Calu3 (cell line): Measurements from ENCODE around the gene KIAA1217. TPM values are rescaled to one million over a fixed set of nuclear protein-coding genes. Genes with fewer than 3 reads are reported as not detected.

Source experiments
- BruUV-seq: library from RNA; stranded (reverse); fragments of 400-500 nt; replicated peaks from 2 replicates; lab custom pipeline; 2021; lab: Mats Ljungman, UMichigan
- CTCF ChIA-PET: fragments of 300-600 bp; sonication (Branson Sonifier 250); formaldehyde crosslinking; loops from one replicate; lab custom pipeline; 2022; ENCODE audit warnings: antibody characterized with exemption; lab: Charles Lee
- DNase-seq: peaks from one replicate; pipeline ENCODE4 v3.0.0; 2022
- H3K27ac Mint-ChIP-seq: one replicate; pipeline ENCODE4 v1.8.0; 2022; ENCODE audit warnings: mixed read lengths; ENCODE audit not compliant: unreplicated experiment
- H3K27me3 Mint-ChIP-seq: one replicate; pipeline ENCODE4 v1.8.0; 2022; ENCODE audit warnings: mixed read lengths; ENCODE audit not compliant: unreplicated experiment
- H3K36me3 Mint-ChIP-seq: one replicate; pipeline ENCODE4 v1.8.0; 2022; ENCODE audit warnings: mild to moderate bottlenecking, moderate library complexity, mixed read lengths; ENCODE audit not compliant: insufficient read depth, unreplicated experiment
- H3K4me1 Mint-ChIP-seq: one replicate; pipeline ENCODE4 v1.8.0; 2022; ENCODE audit warnings: mild to moderate bottlenecking, low read depth, mixed read lengths; ENCODE audit not compliant: unreplicated experiment
- H3K4me3 Mint-ChIP-seq: one replicate; pipeline ENCODE4 v1.8.0; 2022; ENCODE audit warnings: mild to moderate bottlenecking, low read depth, moderate library complexity, mixed read lengths; ENCODE audit not compliant: unreplicated experiment
- H3K9me3 Mint-ChIP-seq: one replicate; pipeline ENCODE4 v1.8.0; 2022; ENCODE audit warnings: low read depth, mixed read lengths; ENCODE audit not compliant: unreplicated experiment
- CTCF ChIP-seq: fragments of 200-600 bp; IDR thresholded peaks from one replicate; pipeline ENCODE4 v1.8.0; 2022; ENCODE audit warnings: antibody characterized with exemption; ENCODE audit not compliant: unreplicated experiment
- intact Hi-C: fragments of 100-400 bp; cut with micrococcal nuclease; formaldehyde crosslinking; loops from one replicate; pipeline ENCODE4 v1.10.0; 2022; ENCODE audit not compliant: unreplicated experiment
- total RNA-seq: library from RNA; stranded (reverse); gene quantifications from 2 replicates; pipeline ENCODE4 v1.2.3, GENCODE V29; 2022

The KIAA1217 gene
- total RNA-seq, 1 experiment from 2014 or later = 46.2 TPM

DNA sequence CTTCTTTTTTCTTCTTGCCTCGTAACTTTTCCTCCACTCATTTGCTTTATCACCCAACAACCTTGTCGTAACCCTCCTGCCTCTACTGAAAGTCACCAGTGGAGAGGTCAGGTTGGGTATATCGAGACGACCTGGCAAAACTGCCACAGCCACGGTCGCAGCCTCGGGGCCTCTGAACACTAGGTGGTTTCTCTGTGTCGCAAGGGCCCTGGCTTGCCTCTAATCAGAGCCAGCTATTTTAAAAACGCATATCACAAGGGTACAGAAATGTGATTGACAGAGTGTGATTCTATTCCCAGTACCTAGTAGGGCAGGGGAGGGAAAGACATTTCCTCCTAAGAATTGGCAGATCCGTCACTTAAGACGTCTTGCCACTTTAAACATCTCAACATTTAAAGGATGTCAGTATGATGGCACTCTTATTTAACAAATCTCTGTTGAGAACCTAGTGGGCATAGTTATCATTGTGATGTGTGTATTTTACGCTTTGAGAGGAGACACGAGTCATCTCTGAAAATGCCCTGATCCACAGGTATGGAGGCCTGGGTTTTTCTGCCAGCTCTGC is 317.2 kb downstream of the KIAA1217 start:
- TF ChIP-seq CTCF = no peak
- Mint-ChIP-seq H3K4me3 (no peak overlapping the region), H3K9me3 (no peaks in the 10 kb centered on the region), H3K27me3 (no peaks in the 10 kb centered on the region), H3K27ac (no peak overlapping the region), H3K36me3 (peaks cover 18% of the 10 kb centered on the region), H3K4me1 (no peaks in the 10 kb centered on the region)
- no TSS peak for BruUV-seq
- CTCF ChIA-PET = no interaction called here
- intact Hi-C loops = no loop called here
- no peak for DNase-seq

DNA sequence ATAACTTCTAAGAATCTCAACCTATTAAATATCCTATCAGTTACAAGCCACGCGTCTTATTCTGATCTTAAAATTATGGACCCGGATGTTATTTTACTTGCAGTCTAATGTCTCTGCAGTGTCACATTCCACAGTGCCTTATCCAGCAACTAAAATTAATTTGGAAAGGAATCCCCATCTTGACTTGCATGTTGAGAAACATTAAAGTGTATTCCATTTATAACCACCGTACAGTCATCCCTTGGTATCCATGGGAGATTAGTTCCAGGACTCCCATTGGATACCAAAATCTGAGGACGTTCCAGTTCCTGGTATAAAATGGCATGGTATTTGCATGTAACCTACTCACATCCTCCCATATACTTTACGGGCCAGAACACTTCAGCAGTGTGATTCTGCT is 320.0 kb downstream of the KIAA1217 start:
- no peak for TF ChIP-seq CTCF
- Mint-ChIP-seq H3K27ac (no peak overlapping the region), H3K4me3 (no peak overlapping the region), H3K27me3 (no peaks in the 10 kb centered on the region), H3K36me3 (peaks cover 28% of the 10 kb centered on the region), H3K4me1 (no peaks in the 10 kb centered on the region), H3K9me3 (no peaks in the 10 kb centered on the region)
- BruUV-seq = no TSS peak
- CTCF ChIA-PET = interaction anchor here (0.7 kb wide), 1 partner anchor 145 kb away, joined by 3 read pairs; no protein-coding TSS in a partner anchor
- no peak for DNase-seq
- intact Hi-C loops = no loop called here

DNA sequence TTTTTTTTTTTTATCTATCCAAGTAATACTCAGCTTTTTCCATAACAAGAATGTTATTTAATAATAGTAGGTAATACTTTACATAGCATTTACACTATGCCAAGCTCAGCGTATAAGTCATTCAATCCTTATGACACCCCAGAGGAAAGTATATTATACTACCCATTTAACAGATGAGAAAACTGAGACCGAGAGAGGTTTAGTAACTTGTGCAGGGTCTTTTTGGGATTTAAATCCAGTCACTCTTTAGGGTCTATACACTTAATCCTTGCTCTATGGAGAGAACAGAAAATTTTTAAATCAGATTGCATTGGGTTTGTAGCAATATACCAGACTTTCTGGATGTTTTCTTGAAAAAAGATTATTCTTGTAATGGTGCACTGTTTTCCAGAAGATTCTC is 322.5 kb downstream of the KIAA1217 start:
- DNase-seq = no peak
- CTCF ChIA-PET = no interaction called here
- intact Hi-C loops = no loop called here
- peaks cover 38% of the 10 kb centered on the region for H3K36me3 Mint-ChIP-seq
- H3K9me3 Mint-ChIP-seq = no peaks in the 10 kb centered on the region
- no peaks in the 10 kb centered on the region for H3K4me1 Mint-ChIP-seq
- H3K4me3 Mint-ChIP-seq = no peak overlapping the region
- H3K27ac Mint-ChIP-seq = no peak overlapping the region
- BruUV-seq = no TSS peak
- no peaks in the 10 kb centered on the region for H3K27me3 Mint-ChIP-seq
- no peak for TF ChIP-seq CTCF

- no peak for DNase-seq
- BruUV-seq = no TSS peak
- peaks cover 42% of the 10 kb centered on the region for H3K36me3 Mint-ChIP-seq
- H3K4me1 Mint-ChIP-seq = no peaks in the 10 kb centered on the region
- intact Hi-C loops = no loop called here
- H3K27ac Mint-ChIP-seq = no peak overlapping the region
- TF ChIP-seq CTCF = no peak
- H3K4me3 Mint-ChIP-seq = no peak overlapping the region
- H3K27me3 Mint-ChIP-seq = no peaks in the 10 kb centered on the region
- CTCF ChIA-PET = no interaction called here
- no peaks in the 10 kb centered on the region for H3K9me3 Mint-ChIP-seq
Observed at GRCh38 chr10:24533981-24534380, 325.0 kb downstream of the KIAA1217 start.
